Suppressor macrophage (primary cell): ENCODE measurements around the gene PSMC1.

Experiments
- DNase-seq, 4 experiments: peaks; one replicate each; pipeline ENCODE4 v3.0.0-alpha.2; 2020 to 2022

The PSMC1 gene

DNA sequence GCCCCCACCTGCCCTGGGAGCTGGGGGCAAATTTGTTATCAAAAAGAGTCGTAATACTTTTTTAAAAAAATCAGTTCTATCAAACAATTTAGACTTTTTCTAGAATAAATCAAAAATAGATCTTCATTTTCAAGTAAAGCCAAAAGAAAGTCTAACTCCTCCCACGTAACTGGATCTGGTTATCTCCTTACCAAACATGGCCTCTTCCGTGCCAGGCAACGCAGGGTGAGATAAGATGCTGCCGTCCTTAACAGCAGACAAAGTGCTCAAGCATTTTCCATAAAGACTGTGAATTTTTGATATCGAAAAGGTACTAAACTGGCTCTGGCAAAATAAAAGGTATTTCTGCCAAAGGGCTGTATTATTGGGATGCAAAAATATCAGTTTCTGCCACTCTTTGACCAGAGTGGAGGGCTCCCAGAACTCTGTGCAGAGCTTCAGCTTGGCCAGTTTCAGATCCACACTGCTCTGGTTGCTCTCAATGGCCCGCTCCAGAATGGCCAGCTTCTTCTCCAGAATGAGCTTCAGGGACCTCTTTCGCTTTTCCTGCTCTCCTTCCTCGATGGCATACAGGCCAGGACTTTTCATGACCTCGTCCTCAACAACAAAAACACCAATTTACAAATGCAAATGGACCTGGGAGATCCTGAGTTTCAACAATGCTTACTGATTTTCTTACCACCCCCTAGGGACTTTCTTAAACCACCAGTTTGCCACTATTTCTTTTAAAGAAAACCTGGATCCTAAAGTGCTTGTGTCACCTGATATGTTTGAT is 46.4 kb downstream of the PSMC1 start:
- no peak for DNase-seq

DNA sequence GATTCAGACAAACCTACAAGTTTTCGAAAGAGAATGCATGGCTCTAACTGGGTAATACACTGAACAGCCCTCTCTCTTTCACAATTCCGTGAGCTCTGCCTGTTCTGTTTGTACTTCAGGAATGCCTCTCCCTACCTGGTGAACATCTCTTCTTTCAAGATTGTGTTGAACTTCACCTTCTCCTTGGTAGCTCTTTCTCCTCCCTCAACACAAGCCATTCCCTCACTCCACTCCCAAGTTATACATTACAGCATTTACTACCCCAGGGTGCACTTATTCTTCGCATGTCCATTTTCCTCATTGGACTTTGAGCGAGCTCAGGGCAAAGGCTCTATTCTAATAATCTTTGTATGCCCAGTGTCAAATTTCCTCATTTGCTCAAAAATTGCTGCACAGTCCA is 47.1 kb downstream of the PSMC1 start:
- no peak for DNase-seq

DNA sequence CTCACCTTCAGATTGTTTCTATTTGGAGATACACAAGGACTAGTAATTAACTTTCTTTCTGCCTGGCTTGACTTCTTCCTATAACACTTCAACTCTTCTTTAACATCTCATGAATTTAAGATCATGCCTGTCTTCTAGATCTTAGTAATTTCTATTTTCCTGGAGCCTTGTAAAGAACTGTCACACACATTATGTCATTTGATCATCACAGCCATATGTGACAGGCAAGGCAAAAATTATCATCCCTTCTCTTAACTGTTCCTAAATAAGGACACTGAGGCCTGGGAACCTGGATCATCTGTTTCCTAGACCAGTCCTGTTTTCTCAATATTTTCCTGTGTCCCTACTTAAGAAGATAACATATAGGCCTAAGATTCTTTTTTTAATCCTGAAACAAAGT is 48.1 kb downstream of the PSMC1 start:
- DNase-seq, result no peak

DNA sequence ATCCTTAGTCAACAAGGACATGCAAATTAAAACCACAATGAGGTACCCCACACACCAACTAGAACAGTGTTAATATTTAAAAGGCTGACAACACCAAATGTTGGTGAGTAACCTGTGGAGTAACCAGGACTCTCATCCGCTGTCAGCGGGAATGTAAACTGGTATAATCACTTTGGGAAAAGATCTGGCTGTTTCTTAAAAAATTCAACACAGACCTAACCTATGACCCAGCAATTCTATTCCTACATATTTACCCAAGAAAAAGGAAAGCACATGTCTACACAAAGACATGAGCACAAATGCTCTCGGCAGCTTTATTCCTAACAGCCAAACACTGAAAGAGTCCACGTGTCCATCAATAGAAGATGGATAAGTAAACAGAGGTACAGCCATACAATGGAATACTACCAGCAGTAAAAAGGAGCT is 48.8 kb downstream of the PSMC1 start:
- DNase-seq, result no peak

DNA sequence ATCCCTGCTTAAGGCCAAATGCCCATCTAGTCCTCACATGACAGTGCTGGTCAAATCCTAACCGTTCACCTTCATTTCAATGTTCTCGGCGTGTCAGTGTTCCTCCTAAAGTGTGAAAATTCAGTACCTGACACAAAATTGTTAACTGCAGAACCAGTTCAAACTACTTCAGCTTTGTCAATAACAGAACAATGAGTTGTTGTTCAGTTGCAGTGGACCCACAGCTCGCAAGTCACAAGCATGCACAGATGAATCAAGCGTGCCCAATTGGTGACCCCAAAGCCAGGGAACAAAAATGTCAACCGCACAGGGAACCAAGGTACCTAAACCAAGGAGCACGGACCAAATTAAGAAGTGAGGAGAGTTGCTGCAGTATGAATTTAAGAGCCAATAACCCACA is 52.2 kb downstream of the PSMC1 start:
- DNase-seq, result no peak

DNA sequence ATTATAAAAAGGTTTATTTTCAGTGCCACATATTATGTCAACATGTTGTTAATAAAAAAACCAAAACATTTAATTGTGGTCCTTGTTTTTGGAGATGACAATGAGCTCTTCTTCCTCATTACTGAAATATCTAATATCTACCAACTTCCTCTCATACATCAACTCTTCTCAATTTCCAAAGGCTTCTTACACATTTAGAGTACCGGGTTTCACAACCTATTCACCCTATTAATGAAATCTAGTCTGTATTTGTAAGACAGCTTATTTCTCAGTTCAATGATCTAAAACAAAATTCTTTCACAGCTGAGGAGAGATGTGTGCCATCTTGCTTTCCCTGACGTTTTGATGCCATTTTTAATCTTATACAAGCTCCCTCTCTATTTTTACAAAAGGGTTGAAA is 60.9 kb downstream of the PSMC1 start:
- no peak for DNase-seq

DNA sequence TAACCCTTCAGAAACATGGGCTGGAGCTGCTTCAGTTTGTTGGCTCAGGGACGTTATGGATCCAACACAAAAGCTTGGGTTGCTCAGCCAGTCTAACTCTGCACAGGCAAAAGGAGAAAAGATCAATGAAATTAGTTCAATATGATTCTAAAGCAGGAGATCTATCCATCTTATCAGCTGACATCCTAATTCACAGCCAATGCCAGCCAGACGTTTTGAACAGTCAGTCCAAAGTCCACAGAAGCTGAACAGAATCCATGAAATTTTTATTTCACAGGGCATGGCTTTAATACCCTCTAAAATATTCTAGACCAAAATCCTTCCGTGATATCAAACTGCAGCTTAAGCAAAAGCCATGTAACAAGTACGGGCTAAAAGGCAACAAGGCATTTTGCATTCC is 61.7 kb downstream of the PSMC1 start:
- DNase-seq, result no peak

DNA sequence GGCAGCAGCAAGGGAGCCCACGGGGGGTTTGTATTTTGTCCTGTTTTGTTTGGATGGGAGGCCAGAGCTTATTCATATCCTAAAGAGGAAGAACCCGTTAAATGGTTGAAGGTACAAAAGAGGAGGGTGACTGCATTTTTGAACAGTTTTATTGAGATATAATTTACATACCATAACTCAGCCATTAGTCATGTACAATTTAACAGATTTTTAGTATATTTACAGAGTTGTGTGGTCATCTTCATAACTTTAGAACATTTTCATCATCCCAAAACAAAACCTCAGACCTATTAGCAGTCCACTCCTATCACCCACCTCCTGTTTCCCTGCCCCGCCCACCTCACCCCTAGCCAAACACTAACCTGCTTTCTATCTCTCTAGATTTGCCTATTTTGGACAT is 62.8 kb downstream of the PSMC1 start:
- no peak for DNase-seq

DNA sequence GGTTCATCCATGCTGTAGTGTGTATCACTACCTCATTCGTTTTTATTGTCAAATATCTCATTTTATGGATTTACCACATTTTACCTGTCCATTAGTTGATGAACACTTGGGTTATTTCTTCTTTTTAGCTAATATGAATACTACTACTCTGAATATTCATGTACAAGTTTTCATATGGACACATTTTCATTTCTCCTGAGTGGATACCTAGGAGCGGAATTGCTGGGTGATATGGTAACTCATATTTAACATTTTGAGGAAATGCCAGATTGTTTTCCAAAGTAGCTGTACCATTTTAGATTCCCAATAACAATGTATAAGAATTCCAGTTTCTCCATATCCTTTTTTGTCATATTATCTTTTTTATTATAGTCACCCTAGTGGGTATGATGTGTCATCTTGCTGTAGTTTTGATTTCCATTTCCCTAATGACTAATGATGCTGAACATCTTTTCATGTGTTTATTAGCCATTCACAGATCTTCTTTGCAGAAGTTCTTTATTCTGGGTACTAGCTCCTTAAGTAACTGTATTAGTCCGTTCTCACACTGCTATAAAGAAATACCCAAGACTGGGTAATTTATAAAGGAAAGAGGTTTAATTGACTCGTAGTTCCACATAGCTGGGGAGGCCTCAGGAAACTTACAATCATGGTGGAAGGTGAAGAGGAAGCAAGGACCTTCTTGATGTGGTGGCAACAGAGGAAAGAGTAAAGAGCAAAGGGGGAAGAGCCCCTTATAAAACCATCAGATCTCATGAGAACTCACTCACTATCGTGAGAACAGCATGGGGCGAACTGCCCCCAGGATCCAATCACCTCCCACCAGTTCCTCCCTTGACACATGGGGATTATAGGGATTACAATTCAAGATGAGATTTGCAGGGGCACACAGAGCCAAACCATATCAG is 63.5 kb downstream of the PSMC1 start:
- peak in 1 of 4 experiments; percentile 26 for DNase-seq

DNA sequence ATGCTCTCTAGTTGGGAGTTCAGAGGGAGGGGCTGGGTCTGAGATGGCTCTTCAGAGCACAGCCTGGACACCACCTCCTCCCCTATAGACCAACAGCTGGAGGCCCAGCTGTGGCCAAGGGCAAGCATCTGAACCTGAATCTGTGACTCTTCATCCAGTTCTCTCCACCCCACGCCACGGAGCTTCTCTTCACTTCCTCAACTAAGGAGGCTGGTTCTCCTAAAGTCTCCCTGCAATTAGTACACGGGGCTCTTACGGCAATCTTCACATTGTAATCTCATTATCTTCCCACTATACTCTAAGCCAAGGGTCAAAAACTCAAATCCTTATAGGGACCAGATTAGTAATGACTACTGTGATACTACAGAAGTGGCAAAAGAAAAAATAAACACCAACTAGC is 65.5 kb downstream of the PSMC1 start:
- peak in 3 of 4 experiments; percentile 36 to 49 (median 42) for DNase-seq
